Measurements from ENCODE around the gene MYLK. TPM values are rescaled to one million over a fixed set of nuclear protein-coding genes. Genes with fewer than 3 reads are reported as not detected.

Gene MYLK
- total RNA-seq, 1 experiment from 2014 or later = 75.9 TPM

GRCh38 chr3:123679712-123680386 lies 204.3 kb downstream of the MYLK start:
- DNase-seq (ENCODE audit: low read depth) = no peak

DNA sequence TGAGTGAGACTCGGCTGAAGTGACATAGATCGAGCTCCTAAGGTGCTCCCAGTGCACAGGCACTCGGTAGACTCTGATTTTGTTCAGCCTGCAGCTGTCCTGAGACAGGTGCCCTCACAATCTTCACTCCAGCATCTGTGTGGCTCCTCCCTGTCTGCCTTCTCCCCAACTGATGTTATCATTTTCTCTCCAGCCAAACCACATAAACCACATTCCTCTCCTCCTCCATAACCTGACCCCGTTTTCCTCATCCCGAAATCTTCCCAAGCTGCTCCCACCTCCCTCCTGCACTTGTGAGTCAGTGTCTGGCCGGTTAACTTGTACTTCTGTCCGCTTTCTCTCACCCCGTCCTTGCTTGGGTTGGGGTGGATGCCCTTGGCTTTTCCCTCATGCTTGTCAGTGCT lies 206.0 kb downstream of the MYLK start:
- peak; percentile 97 for DNase-seq (ENCODE audit: low read depth)

GRCh38 chr3:123672429-123673146 lies 211.5 kb downstream of the MYLK start:
- no peak for DNase-seq (ENCODE audit: low read depth)

DNA sequence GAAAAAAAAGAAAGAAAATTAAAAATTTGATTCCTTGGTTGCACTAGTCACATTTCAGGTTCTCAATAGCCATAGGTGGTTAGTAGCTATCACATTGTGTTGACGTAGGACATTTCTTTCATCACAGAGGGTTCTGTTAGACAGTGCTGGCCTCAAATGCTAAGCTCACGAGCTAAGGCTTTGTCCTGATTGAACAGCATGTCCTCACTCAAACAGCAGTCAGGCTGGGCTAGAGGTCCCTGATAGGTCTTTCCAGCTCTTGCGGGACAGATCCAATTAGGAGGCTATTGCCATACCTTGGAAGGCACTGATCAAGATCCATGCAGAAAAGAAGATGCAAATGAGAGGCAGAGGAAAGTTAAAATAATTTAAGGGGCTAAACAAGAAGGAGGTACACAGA lies 213.4 kb downstream of the MYLK start:
- DNase-seq (ENCODE audit: low read depth) = no peak

DNA sequence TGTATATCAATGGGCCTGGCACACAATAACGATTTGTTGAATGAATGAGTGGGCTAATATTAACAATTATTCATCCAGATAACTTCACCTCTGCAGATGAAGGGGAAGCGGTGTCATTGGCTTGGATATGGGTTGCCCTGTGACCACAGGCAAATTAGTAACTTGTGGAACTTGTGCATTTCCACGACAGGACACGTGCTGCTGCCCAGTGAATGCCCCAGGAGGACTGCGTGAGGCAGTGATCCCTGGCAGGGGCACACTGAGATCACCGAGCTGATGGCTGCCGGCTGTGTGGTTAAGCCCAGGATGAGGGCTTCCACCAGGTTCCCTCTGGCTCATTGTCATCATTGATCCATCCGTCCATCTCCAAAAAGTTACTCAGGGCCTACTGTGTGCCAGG lies 215.2 kb downstream of the MYLK start:
- no peak for DNase-seq (ENCODE audit: low read depth)

DNA sequence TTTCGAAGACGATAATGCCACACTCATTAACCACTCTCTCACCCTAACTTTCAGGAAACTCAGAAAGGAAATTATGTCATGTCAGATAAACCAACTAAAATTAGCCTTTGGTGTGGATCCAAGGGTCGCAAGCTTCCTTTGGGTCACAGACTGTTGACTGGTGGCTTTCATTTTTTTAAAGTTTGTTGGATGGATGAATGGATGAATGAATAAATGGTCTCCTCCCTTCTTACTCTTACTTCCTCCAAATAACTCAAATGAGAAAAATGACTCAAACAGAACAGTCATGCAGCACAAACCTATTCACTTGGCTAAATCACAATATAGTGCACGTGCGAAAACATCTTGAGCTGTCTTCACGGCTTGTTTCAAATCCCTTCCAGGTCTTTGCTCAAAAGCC lies 216.3 kb downstream of the MYLK start:
- no peak for DNase-seq (ENCODE audit: low read depth)

- DNase-seq (ENCODE audit: low read depth) = no peak
Measured at GRCh38 chr3:123664753-123665152, 219.4 kb downstream of the MYLK start.

DNA sequence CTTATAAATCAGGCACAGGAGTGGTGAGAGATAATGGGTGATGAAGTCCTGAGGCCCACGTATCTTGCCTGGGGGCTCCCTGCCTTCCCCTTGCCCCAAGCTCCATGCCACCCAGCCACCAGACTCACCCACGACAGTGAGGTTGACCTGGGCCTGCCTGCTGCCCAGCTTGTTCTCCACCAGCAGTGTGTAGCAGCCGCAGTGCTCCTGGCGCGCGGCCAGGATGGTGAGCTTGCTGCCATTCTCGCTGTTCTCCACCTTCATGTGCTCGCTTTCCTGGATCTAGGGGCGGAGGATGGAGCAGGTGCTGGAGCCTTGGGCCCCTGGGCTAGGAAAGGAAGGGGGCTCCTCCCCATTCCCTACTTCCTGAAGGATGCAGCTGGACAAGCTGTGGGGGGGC lies 220.2 kb downstream of the MYLK start:
- DNase-seq (ENCODE audit: low read depth) = no peak

DNA sequence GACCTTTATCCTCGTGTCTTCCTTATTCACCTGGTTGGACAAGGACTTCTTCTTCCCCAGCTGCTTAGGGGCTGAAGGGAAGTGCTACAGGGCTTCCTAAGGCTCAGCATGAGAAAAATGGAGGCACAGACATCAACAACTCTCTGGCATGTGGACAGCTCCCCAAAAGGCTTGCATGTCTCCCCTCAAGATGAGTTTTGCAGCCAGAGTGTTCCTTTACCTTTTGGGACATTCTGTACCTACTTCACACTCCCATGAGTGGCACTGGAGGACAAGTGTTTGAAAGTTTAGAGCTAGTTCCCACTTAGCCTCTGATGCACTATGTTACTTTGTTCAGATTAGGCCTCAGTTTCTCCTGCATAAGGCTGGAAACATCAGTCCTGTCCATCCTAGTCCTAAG lies 222.2 kb downstream of the MYLK start:
- no peak for DNase-seq (ENCODE audit: low read depth)

DNA sequence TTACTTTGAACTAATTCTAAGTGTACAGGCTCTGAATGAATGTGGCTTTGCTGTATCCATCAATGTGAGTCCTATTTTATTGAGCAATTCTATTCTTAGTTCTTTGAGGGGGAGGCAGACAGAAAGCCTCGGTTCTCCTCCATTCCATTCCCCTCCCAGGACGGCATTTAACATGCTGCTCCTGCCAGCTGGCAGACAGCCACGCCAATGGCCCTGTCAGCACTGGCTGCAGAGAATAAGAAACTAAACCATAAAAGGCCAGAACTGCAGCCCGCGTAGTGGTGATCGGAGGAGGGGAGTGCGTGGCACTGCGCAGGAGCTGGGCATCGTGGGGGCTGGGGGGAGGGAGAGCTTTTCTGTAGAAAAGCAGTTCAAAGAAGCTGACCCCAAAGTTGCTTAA lies 223.2 kb downstream of the MYLK start:
- DNase-seq (ENCODE audit: low read depth) = peak; percentile 83

DNA sequence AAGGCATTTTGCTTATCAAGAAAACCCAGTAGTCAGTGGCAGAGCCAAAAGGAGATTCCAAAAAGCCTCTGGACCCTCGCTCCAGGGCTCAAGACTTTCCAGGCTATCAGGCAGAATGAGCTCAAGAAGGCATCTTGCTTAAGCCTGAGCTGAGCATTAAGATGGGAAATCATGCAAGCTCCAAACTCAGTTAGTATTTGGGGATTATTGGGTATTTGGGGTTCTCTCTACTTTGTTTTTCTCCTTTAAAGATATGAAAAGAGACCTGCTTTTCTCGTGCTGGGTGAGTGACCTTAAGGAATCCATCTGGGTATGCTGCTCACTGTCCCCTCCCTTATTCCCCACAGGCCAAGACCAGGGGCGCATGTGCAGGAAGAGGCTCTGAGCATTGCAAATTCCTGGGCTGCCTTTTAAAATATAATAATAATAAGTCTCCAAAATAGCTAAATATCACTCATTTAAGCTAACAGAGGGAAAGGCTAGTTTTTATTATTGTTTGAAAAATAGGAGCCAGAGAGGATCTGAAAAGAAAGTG lies 223.9 kb downstream of the MYLK start:
- no peak for DNase-seq (ENCODE audit: low read depth)

DNA sequence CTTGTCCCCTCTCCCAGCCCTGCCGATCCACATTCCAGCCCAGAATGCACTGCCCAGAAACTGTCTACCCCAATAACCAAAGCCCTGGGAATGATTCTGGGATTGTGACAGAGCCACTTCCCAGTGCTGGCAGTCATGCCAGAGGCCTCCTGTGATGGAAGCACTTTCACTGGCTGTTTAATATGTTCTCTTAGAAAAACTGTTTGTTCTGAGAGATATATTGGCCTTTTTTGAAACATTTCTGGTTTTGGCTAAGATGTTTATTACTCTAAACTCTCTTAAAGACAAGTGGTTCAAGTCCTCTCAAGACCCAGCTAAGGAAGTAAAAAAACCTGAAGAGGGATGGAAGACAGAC lies 225.3 kb downstream of the MYLK start:
- no peak for DNase-seq (ENCODE audit: low read depth)

DNA sequence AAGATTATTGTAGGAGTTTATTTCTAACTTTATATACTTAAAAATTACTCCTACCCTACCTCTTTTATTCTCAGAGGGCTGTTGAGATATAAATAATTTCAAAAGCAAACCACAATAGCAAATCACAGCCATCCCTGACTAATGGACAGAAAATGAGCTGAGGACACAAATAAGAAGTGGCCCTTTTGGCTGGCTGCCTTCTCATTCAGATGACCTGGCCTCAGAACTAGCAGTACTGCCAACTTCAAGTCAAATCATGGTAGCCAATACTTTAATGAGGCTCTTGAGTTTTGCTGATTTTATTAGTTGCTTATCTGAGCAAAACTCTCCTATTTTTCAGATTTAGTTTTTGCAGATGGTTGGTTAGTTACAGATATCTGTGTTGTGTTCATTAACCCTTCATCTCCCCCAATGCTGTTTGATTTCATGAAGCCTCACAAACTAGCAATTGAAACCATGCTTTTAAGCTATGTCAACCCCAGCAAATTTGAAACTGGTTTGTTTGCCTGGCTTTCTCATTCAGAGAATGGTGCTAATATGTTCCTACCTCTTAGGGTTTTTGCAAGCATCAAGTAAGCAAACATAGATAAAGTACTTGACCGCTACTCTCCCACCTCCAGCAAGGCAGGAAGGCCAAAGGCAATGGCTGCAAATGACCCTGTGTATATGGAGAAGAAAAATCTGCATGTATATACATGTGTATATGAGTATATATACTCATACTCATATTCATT lies 225.8 kb downstream of the MYLK start:
- peak; percentile 73 for DNase-seq (ENCODE audit: low read depth)

DNA sequence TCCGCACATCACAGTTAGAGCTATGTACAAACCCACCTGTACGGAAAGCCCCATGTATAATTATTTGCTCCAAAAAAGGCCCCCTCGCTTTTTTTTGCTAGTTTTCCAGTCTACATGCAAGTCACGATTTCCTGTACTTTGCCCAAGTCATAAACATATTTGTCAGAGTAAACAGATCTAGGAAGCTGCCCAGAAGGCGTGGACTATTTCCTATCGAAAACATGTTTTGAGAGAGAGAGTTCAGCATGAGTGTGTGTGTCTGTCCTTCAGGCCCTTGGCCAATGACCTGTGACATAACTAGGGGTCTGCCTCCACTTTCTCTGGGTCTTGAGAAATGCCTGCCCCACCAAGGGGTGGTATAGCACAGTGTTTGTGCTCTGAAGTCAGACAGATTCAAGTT lies 226.6 kb downstream of the MYLK start:
- DNase-seq (ENCODE audit: low read depth) = no peak

GRCh38 chr3:123657111-123657510 lies 227.0 kb downstream of the MYLK start:
- no peak for DNase-seq (ENCODE audit: low read depth)

DNA sequence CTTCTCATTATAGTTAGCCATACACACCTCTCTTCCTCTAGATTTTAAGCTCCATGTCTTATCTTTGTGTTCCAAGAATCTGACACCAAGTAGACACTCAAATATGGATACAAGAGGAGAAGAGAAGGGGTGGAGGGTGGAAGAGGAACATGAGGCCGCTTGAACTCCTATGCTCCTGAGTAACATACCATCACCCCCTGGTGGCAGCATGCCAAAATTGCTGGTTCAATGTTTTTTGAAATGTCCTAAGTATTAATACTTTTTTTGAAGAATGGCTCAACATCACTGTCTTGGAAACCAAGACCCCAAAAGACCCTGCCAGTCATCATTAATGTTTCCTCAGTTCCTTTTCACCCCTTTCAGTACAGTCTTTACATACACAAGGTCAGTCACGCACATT lies 227.4 kb downstream of the MYLK start:
- DNase-seq (ENCODE audit: low read depth) = no peak

DNA sequence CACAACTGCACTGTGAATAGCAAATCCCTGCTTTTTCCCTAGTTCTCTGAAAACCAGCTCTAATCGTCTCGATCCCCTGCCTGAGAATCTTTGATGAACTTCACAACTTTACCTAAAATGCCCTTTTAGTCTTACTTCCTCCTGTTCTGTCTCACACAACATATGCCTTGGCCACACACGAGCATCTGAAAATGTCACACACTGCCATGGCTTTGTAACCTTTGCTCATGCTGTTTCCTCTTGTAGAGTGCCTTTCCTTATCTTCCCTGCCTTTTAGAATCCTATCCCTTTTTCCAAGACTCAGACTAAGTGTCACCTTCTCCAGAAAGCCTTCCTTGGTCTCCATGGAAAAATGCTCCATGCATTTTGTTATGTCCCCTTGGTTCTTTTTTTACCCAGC lies 227.9 kb downstream of the MYLK start:
- no peak for DNase-seq (ENCODE audit: low read depth)

GRCh38 chr3:123655400-123655799 lies 228.7 kb downstream of the MYLK start:
- no peak for DNase-seq (ENCODE audit: low read depth)

DNA sequence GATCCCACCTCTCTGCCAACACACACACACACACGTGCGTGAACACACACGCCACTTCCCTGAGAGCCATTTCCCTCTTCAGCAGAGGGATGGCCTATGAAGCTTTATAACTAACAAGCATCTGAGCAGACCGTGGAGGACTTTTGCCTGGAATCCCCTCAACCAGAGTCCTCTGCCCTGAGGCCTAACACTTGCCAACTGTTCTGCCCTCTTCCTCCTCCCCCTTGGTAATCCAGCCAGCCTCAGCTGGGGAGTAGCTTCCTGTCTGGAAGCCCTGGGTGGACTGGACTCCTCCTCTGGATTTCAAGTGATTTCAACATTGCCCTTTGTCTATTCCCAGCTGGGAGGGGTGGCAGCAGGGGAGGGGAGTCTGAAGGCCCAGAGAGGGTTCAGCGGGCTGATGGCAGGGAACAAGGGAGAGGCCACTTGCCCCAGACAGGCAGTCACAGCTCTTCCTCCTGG lies 230.9 kb downstream of the MYLK start:
- peak; percentile 84 for DNase-seq (ENCODE audit: low read depth)

DNA sequence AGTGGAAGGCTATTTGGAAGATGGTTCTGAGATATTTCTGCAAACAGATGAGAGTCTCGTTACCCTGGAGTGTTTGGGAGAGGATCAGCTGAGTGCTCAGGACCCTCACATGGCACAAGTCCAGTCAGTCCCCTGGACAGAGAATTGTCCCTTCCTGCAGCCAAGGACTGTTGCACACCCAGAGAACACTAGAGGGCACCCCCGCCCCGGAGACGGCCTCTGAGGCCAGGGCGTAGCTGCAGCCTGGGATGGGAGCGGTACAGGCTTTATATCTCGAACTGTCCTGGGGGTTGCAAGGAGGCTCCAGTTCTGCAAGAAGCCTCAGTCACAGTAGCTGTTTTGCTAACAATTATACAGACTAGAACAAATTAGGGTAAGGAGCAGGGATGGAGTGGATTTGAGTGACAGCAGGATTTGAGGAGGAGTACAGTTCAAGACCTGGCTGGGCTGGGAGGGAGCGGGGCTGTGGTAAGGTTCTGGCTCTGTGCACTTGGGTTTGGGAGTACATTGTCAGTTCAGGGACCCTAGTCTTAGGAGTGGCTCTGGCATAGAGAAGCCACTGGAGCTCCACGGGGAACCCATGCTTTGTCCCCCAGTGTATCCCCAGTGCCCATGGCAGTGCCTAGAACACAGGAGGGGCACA lies 231.7 kb downstream of the MYLK start:
- DNase-seq (ENCODE audit: low read depth) = peak; percentile 71

DNA sequence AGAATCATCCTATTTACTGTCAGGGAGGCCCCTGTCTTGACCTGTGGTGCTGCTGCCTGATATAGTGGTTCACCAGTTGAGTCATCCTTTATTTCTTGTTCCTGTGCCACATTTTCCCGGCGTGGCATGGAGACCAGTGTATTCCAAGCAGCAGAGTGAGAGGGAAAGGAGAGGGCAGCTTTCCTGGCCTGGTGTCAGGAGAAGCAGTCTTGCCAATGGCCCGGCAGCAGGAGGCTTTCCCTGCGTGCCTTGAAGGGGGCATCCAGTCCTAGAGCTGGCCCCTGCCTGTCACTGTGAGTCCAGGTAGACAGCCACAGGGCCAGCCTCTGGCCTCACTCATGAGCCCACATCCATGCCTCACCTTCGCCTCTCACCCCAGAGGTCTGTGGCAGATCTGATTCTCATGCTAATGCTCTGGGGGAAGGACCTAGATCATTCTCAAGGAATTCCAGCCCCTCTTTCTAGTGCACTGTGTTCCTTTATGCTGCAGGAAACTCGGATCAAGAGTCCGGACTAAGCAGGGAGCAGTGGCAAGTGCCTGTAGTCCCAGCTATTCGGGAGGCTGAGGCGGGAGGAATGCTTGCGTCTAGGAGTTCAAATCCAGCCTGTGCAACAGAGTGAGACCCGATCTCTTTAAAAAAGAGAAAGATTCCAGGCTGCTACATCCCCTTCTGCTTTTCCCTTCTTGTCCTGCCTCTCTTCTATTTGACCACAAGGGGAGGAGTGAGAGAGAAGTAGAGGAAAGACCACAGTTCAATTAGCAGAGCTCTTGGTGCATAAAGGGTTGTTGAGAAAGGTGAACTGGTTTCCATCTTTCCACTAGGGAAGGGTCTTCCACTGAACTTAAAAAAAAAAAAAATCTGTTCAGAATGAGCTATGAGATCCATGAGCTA lies 232.4 kb downstream of the MYLK start:
- DNase-seq (ENCODE audit: low read depth) = peak; percentile 25
